Measurements from ENCODE around the gene MEAF6. TPM values are rescaled to one million over a fixed set of nuclear protein-coding genes. Genes with fewer than 3 reads are reported as not detected.

MEAF6 gene
- total and polyA plus RNA-seq, 2 of the 8 experiments (the other 6 are each of a cell fraction or from before 2014, with no cell fraction given): 23.0 to 38.8 TPM

DNA sequence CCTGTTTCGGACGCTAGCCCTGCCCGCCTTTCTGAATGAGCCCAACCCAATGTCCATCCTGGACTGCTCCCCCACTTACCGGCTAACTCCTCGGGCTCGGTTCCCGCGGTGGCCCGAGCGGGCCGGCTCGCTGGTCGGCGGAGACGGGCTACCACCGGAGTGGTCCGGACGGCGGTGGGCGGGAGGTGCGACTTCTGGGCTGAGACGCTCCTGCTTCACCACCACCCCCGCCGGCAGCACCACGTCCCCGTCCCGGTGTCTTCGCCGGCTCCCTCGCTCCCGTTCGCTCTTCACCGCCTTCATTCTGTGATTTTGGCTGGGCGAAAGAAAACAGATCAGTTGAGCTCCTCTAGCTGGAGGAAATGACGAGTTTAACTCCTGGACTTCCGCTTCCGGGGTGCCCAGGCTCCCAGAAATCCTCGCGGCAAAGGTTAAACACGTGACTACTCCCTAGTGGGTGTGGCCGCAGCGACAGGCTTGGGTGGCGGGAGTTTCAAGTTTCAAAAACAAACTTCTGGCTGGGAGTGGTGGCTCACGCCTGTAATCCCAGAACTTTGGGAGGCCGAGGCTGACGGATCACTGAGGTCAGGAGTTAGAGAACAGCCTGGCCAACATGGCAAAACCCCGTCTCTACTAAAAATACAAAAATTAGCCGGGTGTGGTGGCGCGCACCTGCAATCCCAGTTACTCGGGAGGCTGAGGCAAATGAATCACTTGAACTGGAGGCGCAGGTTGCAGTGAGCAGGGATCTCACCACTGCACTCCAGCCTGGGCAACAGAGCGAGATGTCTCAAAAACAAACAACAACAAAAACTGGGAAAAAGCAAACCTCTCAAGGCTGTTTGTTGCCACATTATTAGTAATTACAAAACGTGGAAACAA lies 39.6 kb upstream of the MEAF6 start, which contains the start of gene SNIP1 (continued):
- TF ChIP-seq, protein P1, sequence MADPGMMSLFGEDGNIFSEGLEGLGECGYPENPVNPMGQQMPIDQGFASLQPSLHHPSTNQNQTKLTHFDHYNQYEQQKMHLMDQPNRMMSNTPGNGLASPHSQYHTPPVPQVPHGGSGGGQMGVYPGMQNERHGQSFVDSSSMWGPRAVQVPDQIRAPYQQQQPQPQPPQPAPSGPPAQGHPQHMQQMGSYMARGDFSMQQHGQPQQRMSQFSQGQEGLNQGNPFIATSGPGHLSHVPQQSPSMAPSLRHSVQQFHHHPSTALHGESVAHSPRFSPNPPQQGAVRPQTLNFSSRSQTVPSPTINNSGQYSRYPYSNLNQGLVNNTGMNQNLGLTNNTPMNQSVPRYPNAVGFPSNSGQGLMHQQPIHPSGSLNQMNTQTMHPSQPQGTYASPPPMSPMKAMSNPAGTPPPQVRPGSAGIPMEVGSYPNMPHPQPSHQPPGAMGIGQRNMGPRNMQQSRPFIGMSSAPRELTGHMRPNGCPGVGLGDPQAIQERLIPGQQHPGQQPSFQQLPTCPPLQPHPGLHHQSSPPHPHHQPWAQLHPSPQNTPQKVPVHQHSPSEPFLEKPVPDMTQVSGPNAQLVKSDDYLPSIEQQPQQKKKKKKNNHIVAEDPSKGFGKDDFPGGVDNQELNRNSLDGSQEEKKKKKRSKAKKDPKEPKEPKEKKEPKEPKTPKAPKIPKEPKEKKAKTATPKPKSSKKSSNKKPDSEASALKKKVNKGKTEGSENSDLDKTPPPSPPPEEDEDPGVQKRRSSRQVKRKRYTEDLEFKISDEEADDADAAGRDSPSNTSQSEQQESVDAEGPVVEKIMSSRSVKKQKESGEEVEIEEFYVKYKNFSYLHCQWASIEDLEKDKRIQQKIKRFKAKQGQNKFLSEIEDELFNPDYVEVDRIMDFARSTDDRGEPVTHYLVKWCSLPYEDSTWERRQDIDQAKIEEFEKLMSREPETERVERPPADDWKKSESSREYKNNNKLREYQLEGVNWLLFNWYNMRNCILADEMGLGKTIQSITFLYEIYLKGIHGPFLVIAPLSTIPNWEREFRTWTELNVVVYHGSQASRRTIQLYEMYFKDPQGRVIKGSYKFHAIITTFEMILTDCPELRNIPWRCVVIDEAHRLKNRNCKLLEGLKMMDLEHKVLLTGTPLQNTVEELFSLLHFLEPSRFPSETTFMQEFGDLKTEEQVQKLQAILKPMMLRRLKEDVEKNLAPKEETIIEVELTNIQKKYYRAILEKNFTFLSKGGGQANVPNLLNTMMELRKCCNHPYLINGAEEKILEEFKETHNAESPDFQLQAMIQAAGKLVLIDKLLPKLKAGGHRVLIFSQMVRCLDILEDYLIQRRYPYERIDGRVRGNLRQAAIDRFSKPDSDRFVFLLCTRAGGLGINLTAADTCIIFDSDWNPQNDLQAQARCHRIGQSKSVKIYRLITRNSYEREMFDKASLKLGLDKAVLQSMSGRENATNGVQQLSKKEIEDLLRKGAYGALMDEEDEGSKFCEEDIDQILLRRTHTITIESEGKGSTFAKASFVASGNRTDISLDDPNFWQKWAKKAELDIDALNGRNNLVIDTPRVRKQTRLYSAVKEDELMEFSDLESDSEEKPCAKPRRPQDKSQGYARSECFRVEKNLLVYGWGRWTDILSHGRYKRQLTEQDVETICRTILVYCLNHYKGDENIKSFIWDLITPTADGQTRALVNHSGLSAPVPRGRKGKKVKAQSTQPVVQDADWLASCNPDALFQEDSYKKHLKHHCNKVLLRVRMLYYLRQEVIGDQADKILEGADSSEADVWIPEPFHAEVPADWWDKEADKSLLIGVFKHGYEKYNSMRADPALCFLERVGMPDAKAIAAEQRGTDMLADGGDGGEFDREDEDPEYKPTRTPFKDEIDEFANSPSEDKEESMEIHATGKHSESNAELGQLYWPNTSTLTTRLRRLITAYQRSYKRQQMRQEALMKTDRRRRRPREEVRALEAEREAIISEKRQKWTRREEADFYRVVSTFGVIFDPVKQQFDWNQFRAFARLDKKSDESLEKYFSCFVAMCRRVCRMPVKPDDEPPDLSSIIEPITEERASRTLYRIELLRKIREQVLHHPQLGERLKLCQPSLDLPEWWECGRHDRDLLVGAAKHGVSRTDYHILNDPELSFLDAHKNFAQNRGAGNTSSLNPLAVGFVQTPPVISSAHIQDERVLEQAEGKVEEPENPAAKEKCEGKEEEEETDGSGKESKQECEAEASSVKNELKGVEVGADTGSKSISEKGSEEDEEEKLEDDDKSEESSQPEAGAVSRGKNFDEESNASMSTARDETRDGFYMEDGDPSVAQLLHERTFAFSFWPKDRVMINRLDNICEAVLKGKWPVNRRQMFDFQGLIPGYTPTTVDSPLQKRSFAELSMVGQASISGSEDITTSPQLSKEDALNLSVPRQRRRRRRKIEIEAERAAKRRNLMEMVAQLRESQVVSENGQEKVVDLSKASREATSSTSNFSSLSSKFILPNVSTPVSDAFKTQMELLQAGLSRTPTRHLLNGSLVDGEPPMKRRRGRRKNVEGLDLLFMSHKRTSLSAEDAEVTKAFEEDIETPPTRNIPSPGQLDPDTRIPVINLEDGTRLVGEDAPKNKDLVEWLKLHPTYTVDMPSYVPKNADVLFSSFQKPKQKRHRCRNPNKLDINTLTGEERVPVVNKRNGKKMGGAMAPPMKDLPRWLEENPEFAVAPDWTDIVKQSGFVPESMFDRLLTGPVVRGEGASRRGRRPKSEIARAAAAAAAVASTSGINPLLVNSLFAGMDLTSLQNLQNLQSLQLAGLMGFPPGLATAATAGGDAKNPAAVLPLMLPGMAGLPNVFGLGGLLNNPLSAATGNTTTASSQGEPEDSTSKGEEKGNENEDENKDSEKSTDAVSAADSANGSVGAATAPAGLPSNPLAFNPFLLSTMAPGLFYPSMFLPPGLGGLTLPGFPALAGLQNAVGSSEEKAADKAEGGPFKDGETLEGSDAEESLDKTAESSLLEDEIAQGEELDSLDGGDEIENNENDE (IDR thresholded peaks at IDR 0.05; ENCODE audit: insufficient replicate concordance, low read length): no peak
- peak; percentile 75; the same call in 1 of the 2 replicates for TF ChIP-seq KDM5A (IDR thresholded peaks at IDR 0.05; ENCODE audit: low read length)
- no peak for TF ChIP-seq ZNF274 (IDR thresholded peaks at IDR 0.05; ENCODE audit: borderline replicate concordance, extremely low read depth, low read length)
- TF ChIP-seq RXRA (IDR thresholded peaks at IDR 0.05; ENCODE audit: insufficient read depth, low read depth, low read length): no peak
- no peak for TF ChIP-seq CTBP2 (IDR thresholded peaks at IDR 0.05; ENCODE audit: borderline replicate concordance, insufficient read depth, insufficient read length, low read length)
- no peak for TF ChIP-seq NRF1 (IDR thresholded peaks at IDR 0.05; ENCODE audit: low read depth, low read length)
- TF ChIP-seq NANOG (IDR thresholded peaks at IDR 0.05; ENCODE audit: insufficient read depth, low read depth, low read length, poor library complexity, severe bottlenecking): no peak
- TF ChIP-seq YY1 (IDR thresholded peaks at IDR 0.05; ENCODE audit: low read depth, low read length): no peak
- peak; percentile 69 for TF ChIP-seq TBP (IDR thresholded peaks at IDR 0.05; ENCODE audit: low read depth, low read length)
- TF ChIP-seq SIX5 (IDR thresholded peaks at IDR 0.05; ENCODE audit: low read depth, low read length): 0 out of 2 replicates have a peak, but pooled peaks have one; percentile 17
